Prostate gland (tissue), 2 donors: ENCODE data around the gene SULT1A4. TPM values are rescaled to one million over a fixed set of nuclear protein-coding genes. Genes with fewer than 3 reads are reported as not detected.
"Not testable (repeated sequence)": the region's sequence is repeated elsewhere in the genome, so short reads cannot be mapped to it uniquely, and the experiment has no call there.

Experiments used
- DNase-seq: peaks from one replicate; pipeline ENCODE4 v3.0.0-alpha.2; 2019; ENCODE audit warnings: low spot score
- H3K27ac ChIP-seq, 2 donors: fragments of 200-600 bp; sonication (generic); 2 replicates each; pipeline ENCODE4 v1.5.1; 2017 to 2019
- H3K27me3 ChIP-seq: fragments of 200-600 bp; sonication (generic); replicated peaks from 2 replicates; pipeline ENCODE4 v1.5.1; 2019; ENCODE audit not compliant: insufficient read depth
- H3K36me3 ChIP-seq, 2 donors: fragments of 200-600 bp; sonication (generic); 1 replicate in 1 of 2; 2 replicates in 1 of 2; pipeline versions ENCODE4 v1.5.1 to v1.8.1; 2017 to 2019
- H3K4me1 ChIP-seq: fragments of 200-600 bp; sonication (generic); replicated peaks from 2 replicates; pipeline ENCODE4 v1.5.1; 2019
- H3K4me3 ChIP-seq, 2 donors: fragments of 200-600 bp; sonication (generic); 2 replicates each; pipeline ENCODE4 v1.5.1; 2017 to 2019
- H3K9me3 ChIP-seq: fragments of 200-600 bp; sonication (generic); 2 replicates; pipeline ENCODE4 v1.5.1; 2017
- WGBS: methylation state at CpG from one replicate; pipeline ENCODE4 v1.1.5; 2018; 5-methylcytosine and 5-hydroxymethylcytosine counted together
- intact Hi-C: fragments of 100-400 bp; cut with DNase I; formaldehyde crosslinking; loops from one replicate; pipeline ENCODE4 v1.14.2; 2022
- total RNA-seq, 2 donors: library from RNA; depleted of rRNA; stranded (reverse); fragments of >200 nt; gene quantifications; one replicate each; pipeline ENCODE4 v1.1.0, GENCODE V29; 2016

Gene SULT1A4
- total RNA-seq: 1 to 10 TPM; 2.5 to 7.5 TPM

DNA sequence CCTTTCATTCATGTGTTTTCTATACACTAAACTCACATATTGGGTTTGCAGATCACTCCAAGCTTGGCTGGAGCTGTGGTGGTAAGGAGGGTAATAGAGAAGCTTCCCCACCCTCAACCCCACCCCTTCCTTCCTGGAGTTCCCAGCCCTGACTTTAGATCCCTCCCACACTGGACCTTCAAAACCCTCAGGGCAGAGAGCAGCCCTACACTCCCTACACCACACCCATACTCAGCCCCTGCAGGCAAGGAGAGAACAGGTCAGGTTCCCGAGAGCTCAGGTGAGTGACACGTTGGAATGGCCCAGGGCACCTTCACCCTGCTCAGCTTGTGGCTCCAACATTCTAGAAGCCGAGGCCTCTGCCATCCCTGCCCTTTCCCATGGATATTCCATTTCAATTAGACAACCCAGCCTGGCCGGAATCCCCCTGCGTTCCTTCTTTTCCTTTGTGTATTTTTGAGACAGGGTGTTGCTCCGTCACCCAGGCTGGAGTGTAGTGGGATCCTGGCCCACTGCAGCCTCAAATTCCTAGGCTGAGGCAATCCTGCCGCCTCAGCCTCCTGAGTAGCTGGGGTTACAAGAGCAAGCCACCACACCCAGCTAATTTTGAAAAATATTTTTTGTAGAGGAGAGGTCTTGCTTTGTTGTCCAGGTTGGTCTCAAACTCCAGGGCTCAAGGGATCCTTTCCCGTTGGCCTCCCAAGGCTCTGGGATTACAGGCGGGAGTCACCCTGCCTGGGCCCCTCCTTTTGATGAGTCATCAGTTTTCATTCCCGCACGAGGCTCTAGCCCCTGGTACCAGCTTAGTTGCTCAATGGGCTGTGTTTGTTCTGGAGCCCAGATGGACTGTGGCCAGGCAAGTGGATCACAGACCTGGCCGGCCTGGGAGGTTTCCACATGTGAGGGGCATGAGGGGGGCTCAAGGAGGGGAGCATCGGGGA lies at the start of gene SULT1A4:
Gene SULT1A4, plus strand, starts transcription at position 208 of the 941 bp plus-strand sequence. CDS start 1,473 bp downstream, outside the sequence.
- H3K36me3 ChIP-seq, DNase-seq, H3K4me1 ChIP-seq, H3K4me3 ChIP-seq, H3K9me3 ChIP-seq, H3K27me3 ChIP-seq, intact Hi-C loops, H3K27ac ChIP-seq: not testable (repeated sequence)
- WGBS: no CpG with 5 or more reads among the region's 13 CpGs

DNA sequence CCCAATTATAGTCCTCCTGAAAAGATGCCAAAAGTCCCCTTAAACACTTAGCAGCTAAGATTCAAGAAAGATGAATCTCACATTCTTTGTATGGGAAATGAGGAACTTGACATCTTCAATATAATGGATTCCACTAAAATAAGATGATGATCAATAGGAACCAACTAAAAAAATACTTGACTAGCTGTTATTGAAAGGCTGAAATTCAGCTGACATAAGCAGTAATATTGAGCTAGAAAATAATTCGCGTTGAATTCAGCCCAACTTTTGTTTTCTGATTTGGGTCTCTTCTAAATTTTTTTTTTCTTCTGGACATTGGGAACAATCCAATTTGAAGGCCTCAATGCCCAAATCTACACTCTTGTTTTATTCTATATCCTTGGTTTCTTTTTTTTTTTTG lies 36.1 kb upstream of the SULT1A4 start:
- H3K4me3 ChIP-seq, intact Hi-C loops, DNase-seq, H3K9me3 ChIP-seq, H3K27ac ChIP-seq, H3K27me3 ChIP-seq, H3K4me1 ChIP-seq, H3K36me3 ChIP-seq: not testable (repeated sequence)
- WGBS: 97% methylated on average over 2 of the region's 2 CpGs

DNA sequence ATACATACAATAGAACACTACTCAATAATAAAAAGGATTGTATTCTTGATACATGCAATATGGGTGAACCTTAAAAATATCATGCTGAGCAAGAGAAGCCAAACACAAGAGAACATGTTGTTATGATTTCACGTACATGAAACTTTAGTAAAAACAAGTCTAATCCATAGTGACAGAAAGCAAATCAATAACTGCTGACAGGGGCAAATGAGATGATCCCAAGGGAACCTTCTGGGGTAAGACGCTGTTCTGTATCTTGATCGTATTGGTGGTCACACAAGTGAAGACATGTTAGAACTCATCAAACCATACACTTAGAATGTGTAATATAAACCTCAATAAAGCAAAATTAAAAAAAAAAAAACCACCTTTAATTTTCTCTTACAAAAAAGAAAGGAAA lies 34.3 kb upstream of the SULT1A4 start:
- H3K27ac ChIP-seq, H3K27me3 ChIP-seq, H3K36me3 ChIP-seq, DNase-seq, intact Hi-C loops, H3K9me3 ChIP-seq, H3K4me3 ChIP-seq, H3K4me1 ChIP-seq: not testable (repeated sequence)
- 89% methylated on average over 3 of the region's 3 CpGs for WGBS

DNA sequence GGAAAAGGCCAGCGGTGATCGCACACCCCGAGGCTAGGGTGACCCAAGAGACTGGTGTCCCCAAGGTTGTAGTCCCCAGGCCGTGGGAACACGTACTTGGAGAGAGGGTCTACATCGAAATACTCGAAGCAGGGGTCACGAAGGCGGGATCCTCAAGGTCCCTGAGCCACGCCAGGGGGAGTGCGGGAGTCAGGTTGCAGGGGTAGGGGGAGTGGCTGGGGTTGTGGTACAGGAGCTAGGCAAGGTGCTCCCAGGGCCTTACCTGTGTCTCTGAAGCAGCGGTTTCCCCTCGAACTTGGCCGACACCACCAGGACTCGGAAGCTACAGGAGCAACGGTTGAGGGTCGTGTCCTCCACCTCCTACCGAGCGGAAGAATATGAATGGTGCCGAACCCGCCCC lies 6.0 kb upstream of the SULT1A4 start:
- H3K27me3 ChIP-seq, H3K4me3 ChIP-seq, H3K27ac ChIP-seq, H3K9me3 ChIP-seq, H3K4me1 ChIP-seq, DNase-seq, H3K36me3 ChIP-seq, intact Hi-C loops: not testable (repeated sequence)
- no CpG with 5 or more reads among the region's 21 CpGs for WGBS

DNA sequence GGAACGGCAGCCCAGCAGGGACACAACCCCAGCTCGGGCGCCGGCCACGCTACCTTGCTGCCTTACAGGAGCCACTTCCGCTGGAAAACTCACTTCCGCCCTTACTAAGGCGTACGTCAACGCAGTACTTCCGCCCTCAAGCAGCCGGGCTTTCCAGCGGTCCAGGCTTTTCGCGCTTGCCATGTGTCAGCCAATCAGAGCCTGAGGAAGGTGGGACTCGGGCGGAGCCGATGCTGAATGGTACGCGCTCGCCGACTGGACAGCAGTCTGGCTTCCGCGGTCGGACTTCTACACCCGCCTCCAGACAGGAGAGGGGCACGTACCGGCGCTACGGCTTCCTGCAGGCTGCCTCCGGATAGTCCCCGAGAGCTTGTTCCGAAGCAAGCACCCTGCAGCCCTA lies 5.4 kb upstream of the SULT1A4 start, which contains the start of the genes BOLA2 and SLX1B:
Gene BOLA2, minus strand, starts transcription at position 83 of the 400 bp plus-strand sequence. CDS start 98 bp downstream, outside the sequence.
Gene SLX1B, plus strand, starts transcription at position 265 of the 400 bp plus-strand sequence.
- H3K27me3 ChIP-seq, H3K4me1 ChIP-seq, H3K36me3 ChIP-seq, H3K9me3 ChIP-seq, H3K4me3 ChIP-seq, DNase-seq, H3K27ac ChIP-seq, intact Hi-C loops: not testable (repeated sequence)
- no CpG with 5 or more reads among the region's 33 CpGs for WGBS

DNA sequence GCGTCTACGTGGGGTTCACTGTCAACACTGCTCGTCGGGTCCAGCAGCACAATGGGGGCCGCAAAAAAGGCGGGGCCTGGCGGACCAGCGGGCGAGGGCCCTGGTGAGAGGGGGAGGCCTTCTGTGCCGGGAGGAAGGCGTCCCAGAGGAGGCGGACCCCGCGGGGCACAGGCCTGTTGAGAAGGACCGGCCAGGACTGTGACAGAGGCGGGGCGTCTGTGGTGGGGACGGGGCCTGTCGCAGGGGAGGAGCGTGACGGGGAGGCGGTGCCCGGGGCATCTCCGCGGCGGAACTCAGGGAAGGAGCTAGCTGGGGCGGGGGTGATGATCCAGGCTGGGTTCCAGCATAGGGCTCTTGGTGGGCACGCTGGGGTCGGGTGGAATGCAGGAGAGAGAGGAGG lies 4.9 kb upstream of the SULT1A4 start:
- H3K36me3 ChIP-seq, H3K4me1 ChIP-seq, H3K9me3 ChIP-seq, DNase-seq, H3K4me3 ChIP-seq, intact Hi-C loops, H3K27me3 ChIP-seq, H3K27ac ChIP-seq: not testable (repeated sequence)
- no CpG with 5 or more reads among the region's 29 CpGs for WGBS

DNA sequence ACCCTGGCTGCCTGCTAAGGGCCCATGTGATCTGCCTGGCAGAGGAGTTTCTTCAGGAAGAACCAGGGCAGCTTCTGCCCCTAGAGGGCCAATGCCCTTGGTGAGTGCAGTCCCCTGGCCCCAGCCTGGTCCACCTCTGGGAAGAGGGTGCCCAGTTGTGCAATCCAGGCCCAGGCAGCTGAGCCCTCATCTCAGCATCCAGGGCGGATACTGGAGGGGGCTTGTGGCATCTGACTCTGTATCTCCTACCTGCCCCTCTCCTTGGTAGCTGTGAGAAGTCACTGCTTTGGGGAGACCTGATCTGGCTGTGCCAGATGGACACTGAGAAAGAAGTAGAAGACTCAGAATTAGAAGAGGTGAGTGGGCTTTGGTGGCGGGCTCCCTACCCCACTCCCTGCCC lies 2.1 kb upstream of the SULT1A4 start:
- H3K36me3 ChIP-seq, H3K27ac ChIP-seq, H3K4me1 ChIP-seq, DNase-seq, H3K9me3 ChIP-seq, intact Hi-C loops, H3K27me3 ChIP-seq, H3K4me3 ChIP-seq: not testable (repeated sequence)
- WGBS: no CpG with 5 or more reads among the region's 2 CpGs

DNA sequence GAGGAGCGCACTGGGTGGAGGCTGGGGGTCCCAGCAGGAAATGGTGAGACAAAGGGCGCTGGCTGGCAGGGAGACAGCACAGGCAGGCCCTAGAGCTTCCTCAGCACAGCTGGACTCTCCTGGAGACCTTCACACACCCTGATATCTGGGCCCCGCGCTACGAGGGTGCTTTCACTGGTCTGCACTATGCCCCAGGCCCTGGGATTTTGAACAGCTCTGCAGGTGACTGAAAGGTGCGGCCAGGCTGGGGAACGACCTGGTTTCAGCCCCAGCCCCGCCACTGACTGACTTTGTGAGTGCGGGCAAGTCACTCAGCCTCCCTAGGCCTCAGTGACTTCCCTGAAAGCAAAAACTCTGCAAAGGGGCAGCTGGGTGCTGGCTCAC lies 926 bp downstream of the SULT1A4 start:
- intact Hi-C loops, DNase-seq, H3K27ac ChIP-seq, H3K4me3 ChIP-seq, H3K27me3 ChIP-seq, H3K36me3 ChIP-seq, H3K4me1 ChIP-seq, H3K9me3 ChIP-seq: not testable (repeated sequence)
- WGBS: no CpG with 5 or more reads among the region's 9 CpGs

DNA sequence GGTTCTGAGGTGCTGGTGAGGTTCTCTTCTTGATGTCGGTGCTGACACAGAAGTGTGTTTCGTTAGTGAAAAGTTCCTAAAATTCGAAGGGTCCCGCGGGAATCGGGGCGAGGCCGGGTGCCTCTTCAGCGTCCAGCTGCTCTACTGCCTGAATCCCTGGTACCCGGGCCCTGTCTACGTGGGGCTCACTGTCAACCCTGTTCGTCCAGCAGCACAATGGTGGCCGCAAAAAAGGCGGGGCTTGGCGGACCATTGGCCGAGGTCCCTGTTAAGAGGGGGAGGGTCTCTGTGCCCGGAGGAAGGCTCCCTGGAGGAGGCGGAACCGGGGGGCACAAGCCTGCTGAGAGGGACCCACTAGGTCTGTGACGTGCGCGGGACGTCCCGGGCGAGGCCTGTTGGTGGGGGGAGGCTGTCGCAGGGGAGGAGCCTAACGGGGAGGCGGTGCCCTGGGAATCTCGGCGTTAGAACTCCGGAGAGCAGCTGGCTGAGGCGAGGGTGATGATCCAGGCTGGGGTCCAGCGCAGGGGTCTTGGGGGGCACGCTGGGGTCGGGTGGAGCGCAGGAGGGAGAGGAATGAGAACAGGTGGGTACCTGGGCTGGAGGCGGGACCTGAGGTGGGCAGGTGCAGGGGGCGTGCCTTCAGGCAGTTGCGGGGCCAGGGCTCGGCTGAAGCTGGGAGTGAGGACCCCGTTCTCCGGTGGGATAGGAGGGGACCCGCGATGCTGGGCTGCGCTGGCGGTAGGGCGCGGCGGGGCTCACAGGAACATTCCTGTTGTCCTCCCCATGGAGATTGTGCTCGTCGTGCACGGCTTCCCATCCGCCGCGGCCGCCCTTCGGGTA lies 6.5 kb downstream of the SULT1A4 start:
- DNase-seq, H3K9me3 ChIP-seq, H3K4me3 ChIP-seq, H3K4me1 ChIP-seq, H3K27me3 ChIP-seq, H3K36me3 ChIP-seq, H3K27ac ChIP-seq, intact Hi-C loops: not testable (repeated sequence)
- no CpG with 5 or more reads among the region's 57 CpGs for WGBS

DNA sequence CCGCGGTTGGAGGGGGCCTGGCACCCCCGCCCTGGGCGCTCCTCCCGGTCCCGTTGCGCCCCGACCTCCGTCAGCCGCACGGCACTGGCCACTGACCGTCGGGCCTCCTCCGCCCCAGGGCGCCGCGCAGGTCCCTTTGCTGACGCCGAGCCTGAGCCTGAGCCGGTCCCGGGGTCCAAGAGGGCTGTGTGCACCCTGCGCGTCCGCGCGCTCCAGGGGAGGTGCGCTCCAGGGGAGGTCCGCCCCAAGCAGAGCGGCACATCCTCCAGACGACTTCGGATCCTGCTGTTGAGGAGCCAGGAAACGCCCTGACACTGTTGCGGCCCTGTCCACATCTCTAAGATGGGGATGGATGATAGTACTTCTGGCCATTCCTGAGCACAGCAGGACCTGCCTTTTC lies 7.2 kb downstream of the SULT1A4 start:
- intact Hi-C loops, H3K4me1 ChIP-seq, DNase-seq, H3K9me3 ChIP-seq, H3K4me3 ChIP-seq, H3K27me3 ChIP-seq, H3K27ac ChIP-seq, H3K36me3 ChIP-seq: not testable (repeated sequence)
- WGBS: no CpG with 5 or more reads among the region's 33 CpGs

DNA sequence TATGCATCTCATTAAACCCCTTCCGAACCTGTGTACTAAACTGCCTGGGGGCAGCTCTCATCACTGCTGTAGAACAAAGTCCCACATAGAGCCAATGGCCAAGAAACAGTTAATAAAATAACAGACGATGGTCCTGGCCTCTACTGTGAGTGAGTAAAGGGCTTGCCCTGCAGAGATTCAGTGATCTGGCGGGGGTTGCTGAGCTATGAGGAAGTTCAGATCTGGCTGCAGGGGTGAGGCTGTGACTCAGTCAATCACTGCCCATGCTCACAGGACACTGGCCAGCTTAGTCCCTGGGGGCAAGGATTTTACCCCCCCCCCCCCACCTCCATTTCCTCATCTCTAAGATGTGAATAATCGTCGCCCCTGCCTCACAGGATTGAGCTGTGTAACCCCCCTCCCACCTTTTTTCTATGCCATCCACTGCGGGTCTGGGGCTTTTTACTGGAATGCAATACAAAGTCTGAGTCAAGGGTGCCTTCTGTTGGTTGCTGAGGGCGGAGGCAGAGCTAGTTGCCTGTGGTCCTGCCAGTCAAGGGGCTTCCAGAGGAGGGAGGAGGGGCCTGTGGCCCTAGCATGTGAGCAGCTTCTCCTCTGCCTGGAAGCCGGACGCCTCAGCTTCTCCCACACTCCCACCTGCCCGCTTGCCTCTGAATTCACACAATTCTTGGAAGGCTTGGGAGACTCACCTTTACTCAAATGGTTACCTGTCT lies 8.1 kb downstream of the SULT1A4 start:
- no CpG with 5 or more reads among the region's 10 CpGs for WGBS
- H3K36me3 ChIP-seq, intact Hi-C loops, DNase-seq, H3K27ac ChIP-seq, H3K4me1 ChIP-seq, H3K9me3 ChIP-seq, H3K27me3 ChIP-seq, H3K4me3 ChIP-seq: not testable (repeated sequence)
